ENCODE measurements around the gene AOX1. TPM values are rescaled to one million over a fixed set of nuclear protein-coding genes. Genes with fewer than 3 reads are reported as not detected.

The AOX1 gene
- total and polyA plus RNA-seq, 9 of the 15 experiments (the other 6 are each of a cell fraction or from before 2014, with no cell fraction given) = 0.10 to 0.55 (median 0.20) TPM; not detected in 6

DNA sequence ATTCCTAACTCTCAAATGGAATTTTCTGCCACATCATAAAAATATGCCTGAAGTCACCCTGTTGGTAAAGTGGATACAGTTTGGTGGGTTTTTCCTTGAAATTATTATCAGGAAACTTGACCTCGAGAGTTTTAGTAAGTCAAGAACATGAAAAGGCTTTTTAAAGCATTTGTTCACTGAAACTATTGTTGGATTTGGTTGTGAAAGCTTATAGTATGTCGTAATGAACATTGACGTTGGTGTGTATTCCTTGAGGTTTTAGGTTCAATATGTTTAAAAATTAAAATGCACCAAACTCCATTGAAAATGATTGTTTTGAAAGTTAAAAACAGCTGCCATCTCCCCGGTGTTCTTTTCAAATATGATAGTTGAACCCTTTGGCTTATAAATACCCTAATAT lies 30.8 kb downstream of the AOX1 start:
- POLR2A ChIA-PET = interaction anchor here (1.1 kb wide), 2 partner anchors 13 to 15 kb away, joined by 3 to 6 read pairs; no protein-coding TSS in a partner anchor
- H3K4me2 ChIP-seq (ENCODE audit: insufficient read depth, low read length) = no peak overlapping the region
- no TSS peak for BruUV-seq (replicated peaks)
- ATAC-seq (no peak), FAIRE-seq (no peak), DNase-seq (ENCODE audit: extremely low read depth in 1 of 4, low spot score in 3 of 4) (no peak)
- peak overlapping the region; percentile 28 for H2AFZ ChIP-seq (ENCODE audit: low read depth, low read length)
- WGBS (ENCODE audit: insufficient coverage, low coverage, missing lambda C conversion rate) = 7% methylated on average over 4 of the region's 4 CpGs
- H3K36me3 ChIP-seq (ENCODE audit: control insufficient read depth, insufficient read depth, low read length) = no peaks in the 10 kb centered on the region
- H3K9ac ChIP-seq (ENCODE audit: insufficient read depth in 1 of 2, low read depth in 2 of 2, low read length in 2 of 2) = no peak overlapping the region
- H4K20me1 ChIP-seq (replicated peaks; ENCODE audit: control insufficient read depth, insufficient read depth, low read length) = no peaks in the 10 kb centered on the region
- no peak overlapping the region for H3K4me3 ChIP-seq
- no peaks in the 10 kb centered on the region for H3K9me1 ChIP-seq (ENCODE audit: control insufficient read depth, insufficient read depth, low read length)
- peaks cover 0 to 9% of the 10 kb centered on the region in 2 experiments; a peak in 2 of 5 replicates for H3K27me3 ChIP-seq (ENCODE audit: control insufficient read depth in 2 of 2, insufficient read depth in 2 of 2, low read length in 2 of 2)
- intact Hi-C loops (cut with micrococcal nuclease) (loop anchor here (10.0 kb wide), 1 partner anchor 132 kb away; no protein-coding TSS in a partner anchor), in situ Hi-C loops (cut with MboI) (no loop called here)
- no peak overlapping the region for H3K27ac ChIP-seq (ENCODE audit: extremely low read depth, low read depth, low read length)
- no peaks in the 10 kb centered on the region for H3K79me2 ChIP-seq (ENCODE audit: control insufficient read depth, insufficient read depth, low read length)
- peaks cover 0 to 5% of the 10 kb centered on the region in 2 experiments; a peak in 2 of 5 replicates for H3K4me1 ChIP-seq (replicated peaks in 1 of 2; ENCODE audit: control insufficient read depth in 2 of 2, insufficient read depth in 2 of 2, low read length in 2 of 2)
- TF ChIP-seq CEBPB (tag; IDR thresholded peaks at IDR 0.05) = 0 out of 2 replicates have a peak, but pooled peaks have one; percentile 15
- no peak for TF ChIP-seq KAT8 (IDR thresholded peaks at IDR 0.05; ENCODE audit: low read depth)
- H3K9me3 ChIP-seq (replicated peaks; ENCODE audit: control insufficient read depth, insufficient read depth, low read depth, low read length) = no peaks in the 10 kb centered on the region
- CTCF ChIA-PET (ENCODE audit: low intra/inter-chr PET ratio) = no interaction called here

DNA sequence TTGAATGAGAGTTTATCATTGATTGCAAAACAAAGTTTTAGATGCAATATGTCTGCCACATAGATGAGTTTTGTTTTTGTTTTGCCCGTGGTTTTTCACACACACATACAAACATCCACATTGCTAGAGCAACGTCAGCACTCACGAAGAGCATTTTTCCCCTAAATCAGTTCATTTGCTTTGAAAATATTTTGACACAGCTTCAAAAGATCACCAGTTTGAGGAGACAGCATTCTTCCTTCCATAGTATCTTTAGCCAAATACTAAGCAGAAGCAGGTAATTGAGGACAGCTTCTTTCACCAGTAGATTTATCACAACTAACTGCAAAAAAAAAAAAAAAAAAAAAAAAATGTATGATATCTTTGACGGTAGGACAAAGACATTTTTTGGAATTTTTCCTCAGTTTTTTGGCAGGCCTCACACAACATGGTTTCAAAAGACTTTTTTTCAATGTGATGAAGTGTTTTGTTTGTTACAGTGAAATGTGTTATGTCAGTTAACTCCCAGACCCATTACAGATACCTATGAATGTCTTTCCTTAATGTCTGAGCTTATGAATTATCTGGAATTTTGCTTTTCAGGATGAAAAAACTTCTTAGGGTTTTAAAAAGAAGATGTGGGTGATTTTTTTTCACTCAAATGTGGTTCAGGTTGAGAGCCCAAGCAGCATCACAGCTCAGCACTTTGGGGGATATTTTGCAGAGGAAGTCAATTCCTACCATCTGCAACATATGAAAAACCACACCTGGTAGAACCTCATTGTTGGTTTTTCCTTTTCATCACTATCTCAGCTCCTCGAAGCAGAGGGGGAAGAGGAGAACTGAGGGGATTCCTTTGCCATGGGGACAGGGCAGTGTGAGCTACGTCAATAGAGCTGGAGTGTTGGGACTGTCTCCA lies 31.6 kb downstream of the AOX1 start:
- intact Hi-C loops (cut with micrococcal nuclease) (loop anchor here (1.0 to 10.0 kb wide), 2 partner anchors 86 to 133 kb away; no protein-coding TSS in a partner anchor), in situ Hi-C loops (cut with MboI) (no loop called here)
- Histone ChIP-seq H3K27me3 (ENCODE audit: control insufficient read depth in 2 of 2, insufficient read depth in 2 of 2, low read length in 2 of 2) (peaks cover 0 to 2% of the 10 kb centered on the region in 2 experiments; a peak in 1 of 5 replicates), H3K9me1 (ENCODE audit: control insufficient read depth, insufficient read depth, low read length) (no peaks in the 10 kb centered on the region), H2AFZ (ENCODE audit: low read depth, low read length) (peak overlapping the region; percentile 33), H3K27ac (ENCODE audit: extremely low read depth, low read depth, low read length) (no peak overlapping the region), H3K79me2 (ENCODE audit: control insufficient read depth, insufficient read depth, low read length) (no peaks in the 10 kb centered on the region), H3K4me3 (no peak overlapping the region), H3K36me3 (ENCODE audit: control insufficient read depth, insufficient read depth, low read length) (no peaks in the 10 kb centered on the region), H3K4me2 (ENCODE audit: insufficient read depth, low read length) (no peak overlapping the region), H3K4me1 (replicated peaks in 1 of 2; ENCODE audit: control insufficient read depth in 2 of 2, insufficient read depth in 2 of 2, low read length in 2 of 2) (peaks cover 0 to 5% of the 10 kb centered on the region in 2 experiments; a peak in 2 of 5 replicates), H3K9ac (ENCODE audit: insufficient read depth in 1 of 2, low read depth in 2 of 2, low read length in 2 of 2) (no peak overlapping the region), H3K9me3 (replicated peaks; ENCODE audit: control insufficient read depth, insufficient read depth, low read depth, low read length) (no peaks in the 10 kb centered on the region), H4K20me1 (replicated peaks; ENCODE audit: control insufficient read depth, insufficient read depth, low read length) (no peaks in the 10 kb centered on the region)
- ChIA-PET CTCF (ENCODE audit: low intra/inter-chr PET ratio) (interaction anchor here (0.9 to 1.0 kb wide), 2 partner anchors 85 to 86 kb away, joined by 3 read pairs; no protein-coding TSS in a partner anchor), POLR2A (interaction anchor here (1.1 kb wide), 1 partner anchor 15 kb away, joined by 6 read pairs; no protein-coding TSS in a partner anchor)
- no peak for ATAC-seq
- 35% methylated on average over 6 of the region's 6 CpGs for WGBS (ENCODE audit: insufficient coverage, low coverage, missing lambda C conversion rate)
- no peak for FAIRE-seq
- no peak for DNase-seq (ENCODE audit: extremely low read depth in 1 of 4, low spot score in 3 of 4)
- BruUV-seq (replicated peaks) = no TSS peak
- TF ChIP-seq SNIP1 (IDR thresholded peaks at IDR 0.05; ENCODE audit: low read depth) (no peak), HOXB6 (CRISPR knock-in tag; IDR thresholded peaks at IDR 0.05; ENCODE audit: borderline replicate concordance) (no peak), RFX5 (IDR thresholded peaks at IDR 0.05; ENCODE audit: low read depth, low read length) (no peak), PHB (CRISPR knock-in tag; IDR thresholded peaks at IDR 0.05) (no peak), NFIX (CRISPR knock-in tag; IDR thresholded peaks at IDR 0.05; ENCODE audit: low read depth) (no peak), RAD51 (IDR thresholded peaks at IDR 0.05; ENCODE audit: borderline replicate concordance, low read depth) (no peak), CREB1 (IDR thresholded peaks at IDR 0.05) (no peak), CREB1 (CRISPR knock-in tag; IDR thresholded peaks at IDR 0.05) (no peak), BRF1 (IDR thresholded peaks at IDR 0.05; ENCODE audit: borderline replicate concordance, extremely low read depth, insufficient read length) (no peak), NRF1 (conservative IDR thresholded peaks at IDR 0.05 in 1 of 2, IDR thresholded peaks at IDR 0.05 in 1 of 2) (no peak)
- TF ChIP-seq, protein P1, sequence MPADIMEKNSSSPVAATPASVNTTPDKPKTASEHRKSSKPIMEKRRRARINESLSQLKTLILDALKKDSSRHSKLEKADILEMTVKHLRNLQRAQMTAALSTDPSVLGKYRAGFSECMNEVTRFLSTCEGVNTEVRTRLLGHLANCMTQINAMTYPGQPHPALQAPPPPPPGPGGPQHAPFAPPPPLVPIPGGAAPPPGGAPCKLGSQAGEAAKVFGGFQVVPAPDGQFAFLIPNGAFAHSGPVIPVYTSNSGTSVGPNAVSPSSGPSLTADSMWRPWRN (IDR thresholded peaks at IDR 0.05; ENCODE audit: low read depth) = no peak

All from K562 (cell line).